Activated CD8-positive, alpha-beta T cell treated with anti-CD3 and anti-CD28 coated beads for 36 hours (primary cell): ENCODE measurements around the gene GASK1B. TPM values are rescaled to one million over a fixed set of nuclear protein-coding genes. Genes with fewer than 3 reads are reported as not detected.

Source experiments
- ATAC-seq: fragments of 200-7000 bp; cut with Tn5 transposase; one replicate; pipeline ENCODE4 v1.10.0; 2021; ENCODE audit warnings: mild to moderate bottlenecking, moderate library complexity
- CTCF ChIA-PET: fragments of 350-600 bp; sonication (Branson Sonifier 250); formaldehyde crosslinking; loops from one replicate; lab custom pipeline; 2021; ENCODE audit warnings: antibody characterized with exemption; lab: Charles Lee
- POLR2A ChIA-PET: fragments of 350-600 bp; sonication (Branson Sonifier 250); formaldehyde crosslinking; loops from one replicate; lab custom pipeline; 2021; ENCODE audit warnings: antibody characterized with exemption; lab: Charles Lee
- DNase-seq: peaks from one replicate; pipeline ENCODE4 v3.0.0-alpha.2; 2020
- H3K27ac Mint-ChIP-seq: one replicate; pipeline ENCODE4 v1.8.0; 2021; ENCODE audit warnings: mild to moderate bottlenecking, mixed read lengths
- H3K27me3 Mint-ChIP-seq: one replicate; pipeline ENCODE4 v1.8.0; 2021; ENCODE audit warnings: mixed read lengths
- H3K36me3 Mint-ChIP-seq: one replicate; pipeline ENCODE4 v1.8.0; 2021; ENCODE audit warnings: low read depth, mixed read lengths
- H3K4me1 Mint-ChIP-seq: one replicate; pipeline ENCODE4 v1.8.0; 2021; ENCODE audit warnings: low read depth, mixed read lengths
- H3K4me3 Mint-ChIP-seq: one replicate; pipeline ENCODE4 v1.8.0; 2021; ENCODE audit warnings: mild to moderate bottlenecking, moderate library complexity, mixed read lengths
- H3K9me3 Mint-ChIP-seq: one replicate; pipeline ENCODE4 v1.8.0; 2021; ENCODE audit warnings: mixed read lengths
- intact Hi-C: fragments of 100-400 bp; cut with micrococcal nuclease; formaldehyde crosslinking; loops from one replicate; pipeline ENCODE4 v1.10.0; 2022
- total RNA-seq, 2 experiments: library from RNA; stranded (reverse); gene quantifications; one replicate each; pipeline ENCODE4 v1.2.3, GENCODE V29; 2021
- TF ChIP-seq, protein P1 (sequence below): fragments of 200-600 bp; IDR thresholded peaks from one replicate; pipeline ENCODE4 v1.8.0; 2022; ENCODE audit warnings: antibody characterized with exemption, mild to moderate bottlenecking

The GASK1B gene
- total RNA-seq, 2 experiments from 2014 or later = not detected

DNA sequence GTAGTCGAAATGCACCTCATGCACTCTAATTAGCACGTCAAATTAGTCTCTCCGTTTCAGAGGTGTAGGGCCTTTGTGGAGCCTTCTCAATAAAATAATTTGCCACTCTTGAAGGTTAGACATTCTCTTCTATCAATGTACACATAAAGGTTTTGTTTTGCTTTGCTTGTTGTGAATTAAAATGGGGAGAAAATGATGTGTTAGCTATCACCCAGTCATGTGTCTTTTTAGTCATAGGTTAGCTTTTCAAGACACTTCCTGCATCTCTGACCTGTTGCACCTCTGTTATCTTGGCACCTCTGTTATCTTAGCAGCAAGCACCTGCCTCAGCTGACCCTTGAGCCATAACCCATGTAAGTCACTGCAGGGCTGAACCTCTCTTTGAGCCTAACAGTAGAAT lies 38.4 kb upstream of the GASK1B start:
- CTCF ChIA-PET = no interaction called here

DNA sequence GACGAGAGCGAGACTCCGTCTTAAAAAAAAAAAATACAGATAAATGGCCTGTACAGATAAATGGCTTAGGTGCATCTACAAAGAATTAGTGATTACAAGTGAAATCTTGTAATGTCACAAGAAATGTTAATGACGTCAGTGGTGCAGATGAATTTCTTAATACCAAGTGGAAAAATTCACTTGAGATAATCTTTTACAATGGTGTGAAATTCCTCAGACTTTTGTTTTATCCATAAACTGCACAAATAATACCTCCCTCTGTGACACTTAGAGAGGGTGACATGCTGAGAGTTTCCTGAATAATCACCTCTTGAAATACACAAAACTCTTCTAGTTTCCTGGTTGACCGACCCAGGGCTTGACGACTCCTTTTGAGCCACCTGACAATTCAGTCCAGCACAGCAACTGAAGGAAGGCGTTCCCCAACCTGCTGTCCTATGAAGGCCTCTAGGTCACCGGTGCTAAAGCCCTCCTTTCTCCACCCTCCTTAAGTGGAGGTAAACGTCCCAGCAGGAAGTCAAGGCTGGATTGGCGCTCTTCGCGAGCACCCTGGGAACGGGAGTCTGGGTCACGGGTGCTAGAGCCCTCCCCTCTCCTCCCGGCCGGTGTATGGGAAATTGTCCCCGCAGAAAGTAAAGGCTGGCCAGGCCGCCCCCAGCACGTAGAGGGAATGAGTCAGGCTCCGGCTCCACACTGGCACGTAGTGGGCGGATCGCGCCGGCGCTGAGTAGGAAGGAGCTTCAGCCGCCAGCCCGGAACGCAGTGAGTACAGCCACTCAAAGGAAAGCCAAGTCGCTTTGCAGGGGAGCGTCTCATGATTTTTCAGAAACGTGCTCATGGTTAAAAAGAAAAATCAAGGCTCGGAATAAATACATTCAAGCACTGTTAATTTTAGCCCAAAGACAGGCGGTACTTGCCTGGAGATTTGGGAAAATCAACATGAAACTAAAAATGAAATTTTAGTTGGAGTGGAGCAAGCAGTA lies 37.3 kb upstream of the GASK1B start, which contains the start of gene TMEM144:
TSS of gene TMEM144 (plus strand) at position 662 of the 983 bp plus-strand sequence. CDS start 2,182 bp downstream, outside the sequence.
- Mint-ChIP-seq H3K27me3 (peaks cover 30% of the 10 kb centered on the region), H3K27ac (no peak within 1 kb of the TSS), H3K4me3 (peak within 1 kb of the TSS; percentile 66), H3K4me1 (peaks cover 16% of the 10 kb centered on the region), H3K9me3 (no peaks in the 10 kb centered on the region), H3K36me3 (no peaks in the 10 kb centered on the region)
- ATAC-seq = peak; percentile 98
- POLR2A ChIA-PET = no interaction called here
- peak; percentile 77 for DNase-seq
- intact Hi-C loops = no loop called here
- CTCF ChIA-PET = no interaction called here
- TF ChIP-seq, protein P1, sequence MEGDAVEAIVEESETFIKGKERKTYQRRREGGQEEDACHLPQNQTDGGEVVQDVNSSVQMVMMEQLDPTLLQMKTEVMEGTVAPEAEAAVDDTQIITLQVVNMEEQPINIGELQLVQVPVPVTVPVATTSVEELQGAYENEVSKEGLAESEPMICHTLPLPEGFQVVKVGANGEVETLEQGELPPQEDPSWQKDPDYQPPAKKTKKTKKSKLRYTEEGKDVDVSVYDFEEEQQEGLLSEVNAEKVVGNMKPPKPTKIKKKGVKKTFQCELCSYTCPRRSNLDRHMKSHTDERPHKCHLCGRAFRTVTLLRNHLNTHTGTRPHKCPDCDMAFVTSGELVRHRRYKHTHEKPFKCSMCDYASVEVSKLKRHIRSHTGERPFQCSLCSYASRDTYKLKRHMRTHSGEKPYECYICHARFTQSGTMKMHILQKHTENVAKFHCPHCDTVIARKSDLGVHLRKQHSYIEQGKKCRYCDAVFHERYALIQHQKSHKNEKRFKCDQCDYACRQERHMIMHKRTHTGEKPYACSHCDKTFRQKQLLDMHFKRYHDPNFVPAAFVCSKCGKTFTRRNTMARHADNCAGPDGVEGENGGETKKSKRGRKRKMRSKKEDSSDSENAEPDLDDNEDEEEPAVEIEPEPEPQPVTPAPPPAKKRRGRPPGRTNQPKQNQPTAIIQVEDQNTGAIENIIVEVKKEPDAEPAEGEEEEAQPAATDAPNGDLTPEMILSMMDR = no peak

More for the DNA sequence above, 38.4 kb upstream of the GASK1B start:
- H3K27me3 Mint-ChIP-seq = peaks cover 33% of the 10 kb centered on the region
- POLR2A ChIA-PET = no interaction called here
- intact Hi-C loops = no loop called here
- H3K9me3 Mint-ChIP-seq = no peaks in the 10 kb centered on the region
- TF ChIP-seq, protein P1 = no peak
- peak overlapping the region; percentile 2 for H3K4me3 Mint-ChIP-seq
- ATAC-seq (no peak), DNase-seq (no peak)
- no peak overlapping the region for H3K27ac Mint-ChIP-seq
- peaks cover 16% of the 10 kb centered on the region for H3K4me1 Mint-ChIP-seq
- H3K36me3 Mint-ChIP-seq = no peaks in the 10 kb centered on the region

DNA sequence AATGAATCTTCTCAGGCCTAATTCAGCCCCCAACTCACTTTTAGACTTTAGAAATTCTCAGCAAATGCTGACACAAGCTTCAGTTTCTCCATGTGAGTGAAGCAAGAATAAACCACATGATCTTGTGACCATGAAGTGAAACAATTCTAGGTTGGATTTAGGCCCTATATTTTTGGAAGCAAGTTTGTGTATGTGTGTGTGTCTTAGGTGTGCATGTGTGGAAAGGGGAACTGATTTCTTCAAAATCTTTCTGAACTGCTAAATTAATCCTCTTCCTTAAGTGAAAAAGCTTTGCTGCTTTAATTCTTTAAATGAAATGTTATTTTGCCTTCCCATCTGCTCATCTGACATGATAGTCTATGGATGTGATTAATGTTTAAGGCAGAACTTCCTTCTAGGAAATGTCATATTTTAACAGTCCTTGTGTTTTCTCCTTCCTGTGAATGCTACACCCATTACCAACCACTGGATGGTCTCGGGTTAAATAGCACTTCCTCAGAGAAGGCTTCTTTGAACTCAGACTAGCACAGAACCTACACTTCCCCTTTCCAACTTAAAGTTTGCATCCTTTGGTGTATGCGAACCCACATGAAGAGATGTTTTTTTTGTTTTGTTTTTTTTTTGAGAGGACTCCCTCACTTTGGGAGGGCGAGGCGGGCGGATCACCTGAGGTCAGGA lies 36.3 kb upstream of the GASK1B start:
- Mint-ChIP-seq H3K9me3 (no peaks in the 10 kb centered on the region), H3K4me1 (peaks cover 16% of the 10 kb centered on the region), H3K27me3 (peaks cover 31% of the 10 kb centered on the region), H3K27ac (no peak overlapping the region), H3K4me3 (no peak overlapping the region), H3K36me3 (no peaks in the 10 kb centered on the region)
- TF ChIP-seq, protein P1 = no peak
- no peak for DNase-seq
- ChIA-PET POLR2A (no interaction called here), CTCF (interaction anchor here (0.6 to 1.6 kb wide), 2 partner anchors 8 to 12 kb away, joined by 3 to 5 read pairs; no protein-coding TSS in a partner anchor)
- ATAC-seq = no peak
- intact Hi-C loops = no loop called here

DNA sequence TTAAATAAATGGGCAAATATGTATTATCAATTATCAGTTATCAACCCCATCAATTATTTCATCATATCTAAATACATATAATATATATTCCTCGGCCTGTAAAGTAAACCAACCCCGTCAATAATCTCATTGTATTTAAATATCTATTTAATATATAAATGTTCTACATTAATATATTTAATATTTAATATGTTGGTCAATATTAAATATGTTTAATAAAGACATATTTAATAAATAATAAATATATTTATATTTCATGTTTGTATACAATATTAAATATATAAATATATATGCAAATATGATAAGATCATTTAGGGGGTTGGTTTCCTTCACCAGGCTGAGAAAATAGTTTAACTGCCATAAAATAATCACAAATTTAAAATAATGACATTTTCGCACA lies 31.1 kb upstream of the GASK1B start:
- H3K4me3 Mint-ChIP-seq = no peak overlapping the region
- DNase-seq (no peak), ATAC-seq (no peak)
- CTCF ChIA-PET = no interaction called here
- H3K36me3 Mint-ChIP-seq = no peaks in the 10 kb centered on the region
- no peak overlapping the region for H3K27ac Mint-ChIP-seq
- POLR2A ChIA-PET = no interaction called here
- TF ChIP-seq, protein P1 = no peak
- no peaks in the 10 kb centered on the region for H3K4me1 Mint-ChIP-seq
- peaks cover 6% of the 10 kb centered on the region for H3K27me3 Mint-ChIP-seq
- no peaks in the 10 kb centered on the region for H3K9me3 Mint-ChIP-seq
- intact Hi-C loops = no loop called here

DNA sequence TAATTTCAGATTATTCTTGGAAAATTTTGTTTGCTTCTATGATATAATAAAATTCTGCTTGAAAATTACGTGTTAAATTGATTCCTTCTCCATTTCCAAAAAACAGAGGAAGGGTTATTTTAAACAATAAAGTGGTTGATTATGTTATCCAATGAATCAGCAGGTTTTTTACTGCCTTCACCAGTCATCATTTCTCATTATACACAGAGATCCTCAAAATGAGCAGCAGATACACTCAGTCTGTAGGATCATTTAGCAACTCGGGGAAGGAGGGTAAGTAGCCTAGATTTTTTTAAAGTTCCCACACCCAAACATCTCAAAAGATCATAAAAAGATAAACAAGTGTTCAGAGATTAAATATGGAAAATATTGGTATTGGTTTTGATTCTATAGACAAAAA lies 30.6 kb upstream of the GASK1B start:
- Mint-ChIP-seq H3K27me3 (peaks cover 5% of the 10 kb centered on the region), H3K9me3 (no peaks in the 10 kb centered on the region), H3K4me1 (no peaks in the 10 kb centered on the region), H3K36me3 (no peaks in the 10 kb centered on the region), H3K4me3 (no peak overlapping the region), H3K27ac (no peak overlapping the region)
- ChIA-PET POLR2A (no interaction called here), CTCF (no interaction called here)
- TF ChIP-seq, protein P1 = no peak
- DNase-seq (no peak), ATAC-seq (no peak)
- intact Hi-C loops = no loop called here
